ENCODE data around the gene PARG. TPM values are rescaled to one million over a fixed set of nuclear protein-coding genes. Genes with fewer than 3 reads are reported as not detected.

The PARG gene
- polyA plus RNA-seq, 1 donor (not counting 4 experiments of a cell fraction or from before 2014, with no cell fraction given) = 18.6 TPM

- H2AFZ ChIP-seq (ENCODE audit: control insufficient read depth, low read length) = no peak overlapping the region
- dilution Hi-C loops (cut with MboI; ENCODE audit: extremely low pct_ligation_motif_present, low sequenced_read_pairs) = no loop called here
- H3K79me2 ChIP-seq (ENCODE audit: control insufficient read depth, insufficient read depth, low read length) = no peaks in the 10 kb centered on the region
- DNase-seq (ENCODE audit: low read depth, low spot score) (no peak), FAIRE-seq (no peak)
- no peak overlapping the region for H3K4me3 ChIP-seq (ENCODE audit: control insufficient read depth in 2 of 3, extremely low read depth in 1 of 3, insufficient read depth in 2 of 3, low read depth in 1 of 3, low read length in 3 of 3)
- TF ChIP-seq CTCF (optimal IDR thresholded peaks at IDR 0.05 in 1 of 3, IDR thresholded peaks at IDR 0.05 in 1 of 3, conservative IDR thresholded peaks at IDR 0.05 in 1 of 3; ENCODE audit: extremely low read depth in 1 of 3, insufficient read depth in 2 of 3, low read length in 3 of 3) (no peak), EZH2 (IDR thresholded peaks at IDR 0.05; ENCODE audit: low read length) (no peak)
- no peak overlapping the region for H3K4me2 ChIP-seq (ENCODE audit: control insufficient read depth, extremely low read depth, insufficient read depth, low read depth, low read length)
- H3K36me3 ChIP-seq (ENCODE audit: control insufficient read depth in 2 of 2, extremely low read depth in 1 of 2, insufficient read depth in 2 of 2, low read length in 2 of 2) = no peaks in the 10 kb centered on the region
- no peak overlapping the region for H3K9ac ChIP-seq (ENCODE audit: control insufficient read depth, extremely low read depth, insufficient read depth, low read length)
- no peaks in the 10 kb centered on the region for H3K4me1 ChIP-seq (ENCODE audit: control insufficient read depth, extremely low read depth, insufficient read depth, low read length)
- no peaks in the 10 kb centered on the region for H3K9me3 ChIP-seq (ENCODE audit: control insufficient read depth, low read depth, low read length)
- H3K27ac ChIP-seq (ENCODE audit: control insufficient read depth, insufficient read depth, low read length) = no peak overlapping the region
- no peaks in the 10 kb centered on the region for H3K9me1 ChIP-seq (ENCODE audit: control insufficient read depth, extremely low read depth, insufficient read depth, low read length)
- peaks cover 41% of the 10 kb centered on the region for H3K27me3 ChIP-seq (ENCODE audit: control insufficient read depth, extremely low read depth, insufficient read depth, low read length)
- no peaks in the 10 kb centered on the region for H4K20me1 ChIP-seq (ENCODE audit: control insufficient read depth, extremely low read depth, insufficient read depth, low read length)
These were observed 173.5 kb downstream of the PARG start for GRCh38 chr10:49768329-49768728.

Small RNA genes within 50 kb of the gene (small RNA-seq; reads per million reads assigned to genes)
- gene RNA5SP317 (ENCODE audit: insufficient read length in 3 of 3, low read depth in 3 of 3, low replicate concordance in 1 of 3) = 0 reads per million in 3 experiments
- 0 to 0.25 (median 0) reads per million in 3 experiments for gene SNORA74C-2 (ENCODE audit: insufficient read length in 3 of 3, low read depth in 3 of 3, low replicate concordance in 1 of 3)

Other genes with a start within 250 kb of the PARG start
- 0.06 to 0.31 TPM (median 0.09 TPM) in 3 replicates for gene OGDHL, start 179.7 kb downstream of the PARG start, polyA plus RNA-seq
- 15.4 to 18.4 TPM (median 16.4 TPM) in 3 replicates for gene TIMM23B, start within 50 bp of the PARG start, polyA plus RNA-seq
- 7.4 to 11.4 TPM (median 9.9 TPM) in 3 replicates for gene AGAP6, start 46.4 kb upstream of the PARG start, polyA plus RNA-seq
- 25.8 to 38.0 TPM (median 29.9 TPM) in 3 replicates for gene WASHC2A, start 125.9 kb upstream of the PARG start, polyA plus RNA-seq